HepG2 (cell line): ENCODE data around the gene ABCA2. TPM values are rescaled to one million over a fixed set of nuclear protein-coding genes. Genes with fewer than 3 reads are reported as not detected.

Source experiments
- HNRNPK ChIP-seq: fragments of 200-400 bp; formaldehyde crosslinking; IDR thresholded peaks from 2 replicates; pipeline ENCODE4 v1.6.1; 2018; ENCODE audit warnings: low read length, low read depth, moderate library complexity, mild to moderate bottlenecking; ENCODE audit not compliant: poor library complexity, severe bottlenecking
- IRF2 ChIP-seq: IDR thresholded peaks from 2 replicates; pipeline ENCODE4 v1.6.1; 2018; ENCODE audit warnings: missing genetic modification reagents, missing compliant biosample characterization
- MED8 ChIP-seq: sonication (generic); formaldehyde crosslinking; IDR thresholded peaks from 2 replicates; pipeline ENCODE4 v1.8.1; 2023; ENCODE audit warnings: mild to moderate bottlenecking, missing genetic modification reagents; ENCODE audit not compliant: insufficient replicate concordance
- RAD21 ChIP-seq: fragments of 450-650 bp; formaldehyde crosslinking; IDR thresholded peaks from 2 replicates; pipeline ENCODE4 v1.5.0; 2020; ENCODE audit warnings: mild to moderate bottlenecking
- RBM22 ChIP-seq: fragments of 200-400 bp; formaldehyde crosslinking; optimal IDR thresholded peaks from 2 replicates; pipeline ENCODE3; 2017; ENCODE audit warnings: mild to moderate bottlenecking, low read length, moderate library complexity
- RFXANK ChIP-seq: IDR thresholded peaks from 2 replicates; pipeline ENCODE4 v1.6.1; 2016
- RXRB ChIP-seq: IDR thresholded peaks from 2 replicates; pipeline ENCODE4 v1.6.1; 2016; ENCODE audit warnings: borderline replicate concordance, missing genetic modification reagents, missing compliant biosample characterization
- ZBTB43 ChIP-seq: sonication (generic); formaldehyde crosslinking; conservative IDR thresholded peaks from 2 replicates; pipeline ENCODE4 v1.4.0; 2020; ENCODE audit warnings: missing genetic modification reagents
- ZNF251 ChIP-seq: sonication (generic); formaldehyde crosslinking; IDR thresholded peaks from 2 replicates; pipeline ENCODE4 v1.9.0; 2021; ENCODE audit warnings: mild to moderate bottlenecking, missing genetic modification reagents
- ZNF44 ChIP-seq: sonication (generic); formaldehyde crosslinking; IDR thresholded peaks from 2 replicates; pipeline ENCODE4 v1.5.1; 2020; ENCODE audit warnings: mild to moderate bottlenecking, missing genetic modification reagents
- ZNF619 ChIP-seq: sonication (generic); formaldehyde crosslinking; IDR thresholded peaks from 2 replicates; pipeline ENCODE4 v1.4.0; 2020; ENCODE audit warnings: mild to moderate bottlenecking, missing genetic modification reagents
- ZSCAN12 ChIP-seq: sonication (generic); formaldehyde crosslinking; IDR thresholded peaks from 2 replicates; pipeline ENCODE4 v1.9.0; 2021; ENCODE audit warnings: mild to moderate bottlenecking, missing genetic modification reagents
- polyA plus RNA-seq, 8 experiments: library from polyadenylated mRNA; depleted of rRNA in 3 of 8; stranded (reverse) in 7 of 8; unstranded in 1 of 8; fragments of >200 nt; fragmentation: Illumina TruSeq in 4 of 8; extraction: Trizol in 4 of 8; gene quantifications; 2 replicates each; pipeline versions ENCODE4 v1.2.1 to v1.2.3, GENCODE V29; 2011 to 2016; ENCODE audit warnings: low read depth in 4 of 8, missing spikeins in 1 of 8, mixed read lengths in 1 of 8; ENCODE audit not compliant: insufficient read depth in 1 of 8
- total RNA-seq, 5 experiments: library from RNA; depleted of rRNA; stranded (reverse); fragments of >200 nt; fragmentation: Illumina TruSeq; extraction: Trizol; gene quantifications; 2 replicates each; pipeline ENCODE4 v1.2.3, GENCODE V29; 2016; ENCODE audit warnings: low read depth in 1 of 5
- TF ChIP-seq, protein P1 (sequence below): sonication (generic); formaldehyde crosslinking; IDR thresholded peaks from 2 replicates; pipeline ENCODE4 v1.5.0; 2020; ENCODE audit warnings: mild to moderate bottlenecking, missing genetic modification reagents, borderline replicate concordance
- TF ChIP-seq, protein P2 (sequence below): sonication (generic); formaldehyde crosslinking; IDR thresholded peaks from 2 replicates; pipeline ENCODE4 v1.8.1; 2023; ENCODE audit warnings: missing genetic modification reagents, inconsistent platforms, borderline replicate concordance
- TF ChIP-seq, protein P3 (sequence below): sonication (generic); formaldehyde crosslinking; conservative IDR thresholded peaks from 2 replicates; pipeline ENCODE4 v1.8.0; 2022; ENCODE audit warnings: missing genetic modification reagents

ABCA2 gene
- total and polyA plus RNA-seq, 2 of the 13 experiments (the other 11 are each of a cell fraction or from before 2014, with no cell fraction given) = 2.9 to 19.2 TPM

- TF ChIP-seq, protein P1, sequence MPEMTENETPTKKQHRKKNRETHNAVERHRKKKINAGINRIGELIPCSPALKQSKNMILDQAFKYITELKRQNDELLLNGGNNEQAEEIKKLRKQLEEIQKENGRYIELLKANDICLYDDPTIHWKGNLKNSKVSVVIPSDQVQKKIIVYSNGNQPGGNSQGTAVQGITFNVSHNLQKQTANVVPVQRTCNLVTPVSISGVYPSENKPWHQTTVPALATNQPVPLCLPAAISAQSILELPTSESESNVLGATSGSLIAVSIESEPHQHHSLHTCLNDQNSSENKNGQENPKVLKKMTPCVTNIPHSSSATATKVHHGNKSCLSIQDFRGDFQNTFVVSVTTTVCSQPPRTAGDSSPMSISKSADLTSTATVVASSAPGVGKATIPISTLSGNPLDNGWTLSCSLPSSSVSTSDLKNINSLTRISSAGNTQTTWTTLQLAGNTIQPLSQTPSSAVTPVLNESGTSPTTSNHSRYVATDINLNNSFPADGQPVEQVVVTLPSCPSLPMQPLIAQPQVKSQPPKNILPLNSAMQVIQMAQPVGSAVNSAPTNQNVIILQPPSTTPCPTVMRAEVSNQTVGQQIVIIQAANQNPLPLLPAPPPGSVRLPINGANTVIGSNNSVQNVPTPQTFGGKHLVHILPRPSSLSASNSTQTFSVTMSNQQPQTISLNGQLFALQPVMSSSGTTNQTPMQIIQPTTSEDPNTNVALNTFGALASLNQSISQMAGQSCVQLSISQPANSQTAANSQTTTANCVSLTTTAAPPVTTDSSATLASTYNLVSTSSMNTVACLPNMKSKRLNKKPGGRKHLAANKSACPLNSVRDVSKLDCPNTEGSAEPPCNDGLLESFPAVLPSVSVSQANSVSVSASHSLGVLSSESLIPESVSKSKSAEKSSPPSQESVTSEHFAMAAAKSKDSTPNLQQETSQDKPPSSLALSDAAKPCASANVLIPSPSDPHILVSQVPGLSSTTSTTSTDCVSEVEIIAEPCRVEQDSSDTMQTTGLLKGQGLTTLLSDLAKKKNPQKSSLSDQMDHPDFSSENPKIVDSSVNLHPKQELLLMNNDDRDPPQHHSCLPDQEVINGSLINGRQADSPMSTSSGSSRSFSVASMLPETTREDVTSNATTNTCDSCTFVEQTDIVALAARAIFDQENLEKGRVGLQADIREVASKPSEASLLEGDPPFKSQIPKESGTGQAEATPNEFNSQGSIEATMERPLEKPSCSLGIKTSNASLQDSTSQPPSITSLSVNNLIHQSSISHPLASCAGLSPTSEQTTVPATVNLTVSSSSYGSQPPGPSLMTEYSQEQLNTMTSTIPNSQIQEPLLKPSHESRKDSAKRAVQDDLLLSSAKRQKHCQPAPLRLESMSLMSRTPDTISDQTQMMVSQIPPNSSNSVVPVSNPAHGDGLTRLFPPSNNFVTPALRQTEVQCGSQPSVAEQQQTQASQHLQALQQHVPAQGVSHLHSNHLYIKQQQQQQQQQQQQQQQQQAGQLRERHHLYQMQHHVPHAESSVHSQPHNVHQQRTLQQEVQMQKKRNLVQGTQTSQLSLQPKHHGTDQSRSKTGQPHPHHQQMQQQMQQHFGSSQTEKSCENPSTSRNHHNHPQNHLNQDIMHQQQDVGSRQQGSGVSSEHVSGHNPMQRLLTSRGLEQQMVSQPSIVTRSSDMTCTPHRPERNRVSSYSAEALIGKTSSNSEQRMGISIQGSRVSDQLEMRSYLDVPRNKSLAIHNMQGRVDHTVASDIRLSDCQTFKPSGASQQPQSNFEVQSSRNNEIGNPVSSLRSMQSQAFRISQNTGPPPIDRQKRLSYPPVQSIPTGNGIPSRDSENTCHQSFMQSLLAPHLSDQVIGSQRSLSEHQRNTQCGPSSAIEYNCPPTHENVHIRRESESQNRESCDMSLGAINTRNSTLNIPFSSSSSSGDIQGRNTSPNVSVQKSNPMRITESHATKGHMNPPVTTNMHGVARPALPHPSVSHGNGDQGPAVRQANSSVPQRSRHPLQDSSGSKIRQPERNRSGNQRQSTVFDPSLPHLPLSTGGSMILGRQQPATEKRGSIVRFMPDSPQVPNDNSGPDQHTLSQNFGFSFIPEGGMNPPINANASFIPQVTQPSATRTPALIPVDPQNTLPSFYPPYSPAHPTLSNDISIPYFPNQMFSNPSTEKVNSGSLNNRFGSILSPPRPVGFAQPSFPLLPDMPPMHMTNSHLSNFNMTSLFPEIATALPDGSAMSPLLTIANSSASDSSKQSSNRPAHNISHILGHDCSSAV = 0 out of 2 replicates have a peak, but pooled peaks have one; percentile 29
- TF ChIP-seq ZSCAN12 (CRISPR knock-in tag) (0 out of 2 replicates have a peak, but pooled peaks have one; percentile 16), RFXANK (no peak), RXRB (CRISPR knock-in tag) (no peak), ZNF251 (CRISPR knock-in tag) (no peak), ZNF44 (no peak), HNRNPK (no peak), RAD21 (CRISPR knock-in tag) (no peak), IRF2 (no peak), MED8 (CRISPR knock-in tag) (no peak), ZBTB43 (no peak), ZNF619 (no peak), RBM22 (no peak)
- TF ChIP-seq, protein P2, sequence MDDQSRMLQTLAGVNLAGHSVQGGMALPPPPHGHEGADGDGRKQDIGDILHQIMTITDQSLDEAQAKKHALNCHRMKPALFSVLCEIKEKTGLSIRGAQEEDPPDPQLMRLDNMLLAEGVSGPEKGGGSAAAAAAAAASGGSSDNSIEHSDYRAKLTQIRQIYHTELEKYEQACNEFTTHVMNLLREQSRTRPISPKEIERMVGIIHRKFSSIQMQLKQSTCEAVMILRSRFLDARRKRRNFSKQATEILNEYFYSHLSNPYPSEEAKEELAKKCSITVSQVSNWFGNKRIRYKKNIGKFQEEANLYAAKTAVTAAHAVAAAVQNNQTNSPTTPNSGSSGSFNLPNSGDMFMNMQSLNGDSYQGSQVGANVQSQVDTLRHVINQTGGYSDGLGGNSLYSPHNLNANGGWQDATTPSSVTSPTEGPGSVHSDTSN (CRISPR knock-in tag) = no peak
- TF ChIP-seq, protein P3, sequence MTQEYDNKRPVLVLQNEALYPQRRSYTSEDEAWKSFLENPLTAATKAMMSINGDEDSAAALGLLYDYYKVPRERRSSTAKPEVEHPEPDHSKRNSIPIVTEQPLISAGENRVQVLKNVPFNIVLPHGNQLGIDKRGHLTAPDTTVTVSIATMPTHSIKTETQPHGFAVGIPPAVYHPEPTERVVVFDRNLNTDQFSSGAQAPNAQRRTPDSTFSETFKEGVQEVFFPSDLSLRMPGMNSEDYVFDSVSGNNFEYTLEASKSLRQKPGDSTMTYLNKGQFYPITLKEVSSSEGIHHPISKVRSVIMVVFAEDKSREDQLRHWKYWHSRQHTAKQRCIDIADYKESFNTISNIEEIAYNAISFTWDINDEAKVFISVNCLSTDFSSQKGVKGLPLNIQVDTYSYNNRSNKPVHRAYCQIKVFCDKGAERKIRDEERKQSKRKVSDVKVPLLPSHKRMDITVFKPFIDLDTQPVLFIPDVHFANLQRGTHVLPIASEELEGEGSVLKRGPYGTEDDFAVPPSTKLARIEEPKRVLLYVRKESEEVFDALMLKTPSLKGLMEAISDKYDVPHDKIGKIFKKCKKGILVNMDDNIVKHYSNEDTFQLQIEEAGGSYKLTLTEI = no peak
These were observed 423 bp upstream of the ABCA2 start (continued) for GRCh38 chr9:137028263-137029057.
